Loucy (cell line): ENCODE data around the gene RAD51B.

ENCODE experiments used
- CTCF ChIP-seq: fragments of 200-600 bp; sonication (generic); conservative IDR thresholded peaks from 2 replicates; pipeline ENCODE4 v1.5.1; 2014; ENCODE audit warnings: mild to moderate bottlenecking, antibody characterized with exemption, low read length
- EZH2phosphoT487 ChIP-seq: fragments of 200-600 bp; IDR thresholded peaks from 2 replicates; pipeline ENCODE4 v1.6.1; 2018; ENCODE audit warnings: antibody characterized with exemption, mild to moderate bottlenecking, moderate library complexity, borderline replicate concordance

GRCh38 chr14:68417009-68417650 lies 597.6 kb downstream of the RAD51B start:
- TF ChIP-seq CTCF (no peak), EZH2phosphoT487 (no peak)
